ENCODE results near the gene TMEM120B.
"Not testable (repeated sequence)": the region's sequence is repeated elsewhere in the genome, so short reads cannot be mapped to it uniquely, and the experiment has no call there.

TMEM120B gene

GRCh38 chr12:121789800-121790728 lies 77.5 kb downstream of the TMEM120B start:
- in situ Hi-C loops (cut with MboI; ENCODE audit: low sequenced_read_pairs) = no loop called here
- Histone ChIP-seq H3K36me3 (replicated peaks) (peaks cover 33% of the 10 kb centered on the region), H3K9me3 (no peaks in the 10 kb centered on the region), H3K4me1 (peaks cover 16% of the 10 kb centered on the region), H3K27me3 (ENCODE audit: low read depth) (no peaks in the 10 kb centered on the region), H3K4me3 (no peak overlapping the region)
- no peak for DNase-seq (ENCODE audit: low spot score in 2 of 2)

GRCh38 chr12:121790785-121791184 lies 78.2 kb downstream of the TMEM120B start:
- DNase-seq (ENCODE audit: low spot score in 2 of 2) = not testable (repeated sequence)

GRCh38 chr12:121791671-121792551 lies 79.4 kb downstream of the TMEM120B start:
- Histone ChIP-seq H3K27me3 (ENCODE audit: low read depth) (no peaks in the 10 kb centered on the region), H3K4me1 (peaks cover 23% of the 10 kb centered on the region), H3K36me3 (replicated peaks) (peaks cover 45% of the 10 kb centered on the region), H3K9me3 (no peaks in the 10 kb centered on the region), H3K4me3 (peak overlapping the region; percentile 75)
- peak in 1 of 2 experiments; percentile 2 for DNase-seq (ENCODE audit: low spot score in 2 of 2)
- in situ Hi-C loops (cut with MboI; ENCODE audit: low sequenced_read_pairs) = no loop called here

More at GRCh38 chr12:121790785-121791184, 78.2 kb downstream of the TMEM120B start:
- in situ Hi-C loops (cut with MboI; ENCODE audit: low sequenced_read_pairs); H3K9me3 ChIP-seq; H3K27me3 ChIP-seq (ENCODE audit: low read depth); H3K4me3 ChIP-seq: not testable (repeated sequence)
- Histone ChIP-seq H3K36me3 (replicated peaks) (peaks cover 40% of the 10 kb centered on the region), H3K4me1 (peaks cover 18% of the 10 kb centered on the region)

- Histone ChIP-seq H3K9me3 (no peaks in the 10 kb centered on the region), H3K4me1 (peaks cover 32% of the 10 kb centered on the region), H3K4me3 (peak overlapping the region; percentile 75), H3K27me3 (ENCODE audit: low read depth) (no peaks in the 10 kb centered on the region), H3K36me3 (replicated peaks) (peaks cover 48% of the 10 kb centered on the region)
- in situ Hi-C loops (cut with MboI; ENCODE audit: low sequenced_read_pairs) = no loop called here
- DNase-seq (ENCODE audit: low spot score in 2 of 2) = peak in 1 of 2 experiments; percentile 69
Measured at GRCh38 chr12:121792607-121793439, 80.3 kb downstream of the TMEM120B start.

GRCh38 chr12:121793440-121793837 lies 80.9 kb downstream of the TMEM120B start, which contains the start of gene RHOF:
RHOF (minus strand) TSS chr12:121793688; CDS start chr12:121793633, 55 bp downstream.
- in situ Hi-C loops (cut with MboI; ENCODE audit: low sequenced_read_pairs) = no loop called here
- no peaks in the 10 kb centered on the region for H3K9me3 ChIP-seq
- peak within 1 kb of the TSS; percentile 75 for H3K4me3 ChIP-seq
- DNase-seq (ENCODE audit: low spot score in 2 of 2) = peak; percentile 20 to 71
- peaks cover 52% of the 10 kb centered on the region for H3K36me3 ChIP-seq (replicated peaks)
- H3K27me3 ChIP-seq (ENCODE audit: low read depth) = no peaks in the 10 kb centered on the region
- H3K4me1 ChIP-seq = peaks cover 39% of the 10 kb centered on the region

- Histone ChIP-seq H3K4me3 (peak overlapping the region; percentile 75), H3K36me3 (replicated peaks) (peaks cover 58% of the 10 kb centered on the region), H3K9me3 (no peaks in the 10 kb centered on the region), H3K4me1 (peaks cover 44% of the 10 kb centered on the region), H3K27me3 (ENCODE audit: low read depth) (no peaks in the 10 kb centered on the region)
- peak; percentile 87 to 94 for DNase-seq (ENCODE audit: low spot score in 2 of 2)
- in situ Hi-C loops (cut with MboI; ENCODE audit: low sequenced_read_pairs) = no loop called here
Measured at GRCh38 chr12:121793838-121794533, 81.4 kb downstream of the TMEM120B start.

GRCh38 chr12:121794534-121795033 lies 82.0 kb downstream of the TMEM120B start:
- H3K4me1 ChIP-seq = peaks cover 48% of the 10 kb centered on the region
- in situ Hi-C loops (cut with MboI; ENCODE audit: low sequenced_read_pairs) = loop anchor here (5.0 kb wide), 1 partner anchor 93 kb away; the partner anchor contains the start of gene PSMD9

GRCh38 chr12:121795034-121795968 lies 82.7 kb downstream of the TMEM120B start:
- no peak overlapping the region; the same call in none of the 2 replicates for H3K4me3 ChIP-seq
- DNase-seq (ENCODE audit: low spot score in 2 of 2) = peak; percentile 63 to 92
- peaks cover 48% of the 10 kb centered on the region for H3K4me1 ChIP-seq
- peaks cover 59% of the 10 kb centered on the region for H3K36me3 ChIP-seq (replicated peaks)
- in situ Hi-C loops (cut with MboI; ENCODE audit: low sequenced_read_pairs) = loop anchor here (5.0 kb wide), 1 partner anchor 92 kb away; the partner anchor contains the start of gene PSMD9
- no peaks in the 10 kb centered on the region for H3K27me3 ChIP-seq (ENCODE audit: low read depth)
- H3K9me3 ChIP-seq = no peaks in the 10 kb centered on the region

More at GRCh38 chr12:121794534-121795033, 82.0 kb downstream of the TMEM120B start:
- Histone ChIP-seq H3K4me3 (peak overlapping the region; percentile 75), H3K9me3 (no peaks in the 10 kb centered on the region), H3K36me3 (replicated peaks) (peaks cover 61% of the 10 kb centered on the region), H3K27me3 (ENCODE audit: low read depth) (no peaks in the 10 kb centered on the region)
- DNase-seq (ENCODE audit: low spot score in 2 of 2) = peak in 1 of 2 experiments; percentile 45

- no peaks in the 10 kb centered on the region for H3K27me3 ChIP-seq (ENCODE audit: low read depth)
- H3K4me3 ChIP-seq = peak overlapping the region; percentile 74
- H3K9me3 ChIP-seq = no peaks in the 10 kb centered on the region
- DNase-seq (ENCODE audit: low spot score in 2 of 2) = peak; percentile 75 to 89
- in situ Hi-C loops (cut with MboI; ENCODE audit: low sequenced_read_pairs) = loop anchor here (5.0 kb wide), 1 partner anchor 90 kb away; the partner anchor contains the start of gene PSMD9
- peaks cover 45% of the 10 kb centered on the region for H3K4me1 ChIP-seq
- peaks cover 60% of the 10 kb centered on the region for H3K36me3 ChIP-seq (replicated peaks)
Measured at GRCh38 chr12:121796855-121797751, 84.6 kb downstream of the TMEM120B start.

- H3K27me3 ChIP-seq (ENCODE audit: low read depth) = no peaks in the 10 kb centered on the region
- in situ Hi-C loops (cut with MboI; ENCODE audit: low sequenced_read_pairs) = loop anchor here (5.0 kb wide), 1 partner anchor 89 kb away; the partner anchor contains the start of gene PSMD9
- peaks cover 43% of the 10 kb centered on the region for H3K4me1 ChIP-seq
- peak; percentile 93 to 96 for DNase-seq (ENCODE audit: low spot score in 2 of 2)
- peak overlapping the region; percentile 74 for H3K4me3 ChIP-seq
- H3K9me3 ChIP-seq = no peaks in the 10 kb centered on the region
- peaks cover 53% of the 10 kb centered on the region for H3K36me3 ChIP-seq (replicated peaks)
Measured at GRCh38 chr12:121797937-121798786, 85.6 kb downstream of the TMEM120B start.
